Activated T-cell treated with anti-CD3 and anti-CD28 coated beads, Interleukin-2, amount 50 U/mL, for 72 hours (primary cell): ENCODE data around the gene GCKR. TPM values are rescaled to one million over a fixed set of nuclear protein-coding genes. Genes with fewer than 3 reads are reported as not detected.

Experiments
- ATAC-seq, 2 donors: fragments of 150-1000 bp; cut with Tn5 transposase; replicated peaks in 1 of 2; 2 replicates each; pipeline ENCODE4 v1.10.0; 2021; ENCODE audit warnings: moderate library complexity in 2 of 2, mild to moderate bottlenecking in 1 of 2
- DNase-seq, 2 donors: peaks; one replicate each; pipeline ENCODE4 v3.0.0; 2021 to 2022; ENCODE audit warnings: mixed read lengths in 1 of 2
- H3K27ac Mint-ChIP-seq: one replicate; pipeline ENCODE4 v1.8.0; 2022; ENCODE audit warnings: mild to moderate bottlenecking, moderate library complexity, mixed read lengths
- H3K27me3 Mint-ChIP-seq: one replicate; pipeline ENCODE4 v1.8.0; 2022; ENCODE audit warnings: low read depth, mixed read lengths
- H3K36me3 Mint-ChIP-seq, 2 donors: one replicate each; pipeline ENCODE4 v1.8.0; 2022; ENCODE audit warnings: mixed read lengths in 2 of 2, mild to moderate bottlenecking in 1 of 2; ENCODE audit not compliant: insufficient read depth in 2 of 2
- H3K4me1 Mint-ChIP-seq: one replicate; pipeline ENCODE4 v1.8.0; 2022; ENCODE audit warnings: low read depth, mixed read lengths
- H3K4me3 Mint-ChIP-seq, 2 donors: one replicate each; pipeline ENCODE4 v1.8.0; 2022; ENCODE audit warnings: mild to moderate bottlenecking in 2 of 2, mixed read lengths in 2 of 2, moderate library complexity in 2 of 2
- H3K9me3 Mint-ChIP-seq, 2 donors: one replicate each; pipeline ENCODE4 v1.8.0; 2022; ENCODE audit warnings: mixed read lengths in 2 of 2
- total RNA-seq, 2 donors: library from RNA; stranded (reverse); gene quantifications; one replicate each; pipeline ENCODE4 v1.2.3, GENCODE V29; 2022

The GCKR gene
- total RNA-seq: not detected

- peaks cover 48% of the 10 kb centered on the region for H3K27me3 Mint-ChIP-seq
- no peak within 1 kb of the TSS for H3K27ac Mint-ChIP-seq
- peaks cover 1% of the 10 kb centered on the region in 2 donors for H3K36me3 Mint-ChIP-seq
- H3K4me3 Mint-ChIP-seq: peak within 1 kb of the TSS; percentile 86 to 89
- H3K9me3 Mint-ChIP-seq: no peaks in the 10 kb centered on the region
- no peak for DNase-seq
- no peak for ATAC-seq
- H3K4me1 Mint-ChIP-seq: peaks cover 8% of the 10 kb centered on the region
These were observed at the start of gene GCKR for GRCh38 chr2:27496357-27497287. GCKR (plus strand) TSS chr2:27496839; CDS start chr2:27496905, 66 bp downstream.

GRCh38 chr2:27448381-27448780 lies 48.3 kb upstream of the GCKR start:
- Mint-ChIP-seq H3K36me3 (no peaks in the 10 kb centered on the region), H3K27ac (peak overlapping the region; percentile 12), H3K27me3 (no peaks in the 10 kb centered on the region), H3K4me3 (no peak overlapping the region), H3K9me3 (no peaks in the 10 kb centered on the region), H3K4me1 (peaks cover 15% of the 10 kb centered on the region)
- DNase-seq (no peak), ATAC-seq (no peak)

GRCh38 chr2:27451095-27451494 lies 45.5 kb upstream of the GCKR start:
- ATAC-seq (peak; percentile 83 to 93), DNase-seq (no peak)
- Mint-ChIP-seq H3K4me3 (no peak overlapping the region), H3K27me3 (no peaks in the 10 kb centered on the region), H3K36me3 (no peaks in the 10 kb centered on the region), H3K27ac (no peak overlapping the region), H3K4me1 (peaks cover 9% of the 10 kb centered on the region), H3K9me3 (no peaks in the 10 kb centered on the region)

GRCh38 chr2:27453968-27454367 lies 42.7 kb upstream of the GCKR start:
- DNase-seq: no peak
- no peaks in the 10 kb centered on the region for H3K36me3 Mint-ChIP-seq
- no peak for ATAC-seq
- H3K4me1 Mint-ChIP-seq: peaks cover 8% of the 10 kb centered on the region
- H3K27ac Mint-ChIP-seq: peak overlapping the region; percentile 11
- no peaks in the 10 kb centered on the region for H3K9me3 Mint-ChIP-seq
- no peak overlapping the region for H3K4me3 Mint-ChIP-seq
- no peaks in the 10 kb centered on the region for H3K27me3 Mint-ChIP-seq

- no peaks in the 10 kb centered on the region for H3K27me3 Mint-ChIP-seq
- no peak for ATAC-seq
- no peaks in the 10 kb centered on the region for H3K4me1 Mint-ChIP-seq
- H3K9me3 Mint-ChIP-seq: no peaks in the 10 kb centered on the region
- no peak overlapping the region for H3K4me3 Mint-ChIP-seq
- no peak for DNase-seq
- H3K27ac Mint-ChIP-seq: no peak overlapping the region
- H3K36me3 Mint-ChIP-seq: no peaks in the 10 kb centered on the region
These were observed 35.5 kb upstream of the GCKR start for GRCh38 chr2:27461118-27461517.

- ATAC-seq (no peak), DNase-seq (no peak)
- no peaks in the 10 kb centered on the region for H3K36me3 Mint-ChIP-seq
- H3K27ac Mint-ChIP-seq: no peak overlapping the region
- H3K4me1 Mint-ChIP-seq: no peaks in the 10 kb centered on the region
- H3K27me3 Mint-ChIP-seq: no peaks in the 10 kb centered on the region
- no peaks in the 10 kb centered on the region for H3K9me3 Mint-ChIP-seq
- H3K4me3 Mint-ChIP-seq: no peak overlapping the region
These were observed 32.2 kb upstream of the GCKR start for GRCh38 chr2:27464443-27464842.

GRCh38 chr2:27471961-27472360 lies 24.7 kb upstream of the GCKR start:
- H3K36me3 Mint-ChIP-seq: no peaks in the 10 kb centered on the region
- no peak overlapping the region for H3K27ac Mint-ChIP-seq
- no peak overlapping the region for H3K4me3 Mint-ChIP-seq
- no peak for DNase-seq
- no peaks in the 10 kb centered on the region for H3K9me3 Mint-ChIP-seq
- no peaks in the 10 kb centered on the region for H3K27me3 Mint-ChIP-seq
- ATAC-seq: no peak
- H3K4me1 Mint-ChIP-seq: no peaks in the 10 kb centered on the region

GRCh38 chr2:27485496-27485895 lies 11.1 kb upstream of the GCKR start:
- H3K9me3 Mint-ChIP-seq: no peaks in the 10 kb centered on the region

GRCh38 chr2:27489118-27489497 lies 7.5 kb upstream of the GCKR start:
- ATAC-seq: no peak
- Mint-ChIP-seq H3K36me3 (no peaks in the 10 kb centered on the region), H3K27me3 (peaks cover 10% of the 10 kb centered on the region), H3K4me3 (peak overlapping the region; percentile 89 to 94), H3K27ac (peak overlapping the region; percentile 81), H3K4me1 (peaks cover 31% of the 10 kb centered on the region), H3K9me3 (no peaks in the 10 kb centered on the region)
- DNase-seq: no peak

More at GRCh38 chr2:27485496-27485895, 11.1 kb upstream of the GCKR start:
- H3K4me3 Mint-ChIP-seq: no peak overlapping the region
- no peak for ATAC-seq
- H3K4me1 Mint-ChIP-seq: peaks cover 21% of the 10 kb centered on the region
- H3K36me3 Mint-ChIP-seq: no peaks in the 10 kb centered on the region
- H3K27me3 Mint-ChIP-seq: no peaks in the 10 kb centered on the region
- no peak overlapping the region for H3K27ac Mint-ChIP-seq
- no peak for DNase-seq

GRCh38 chr2:27489498-27490397 lies 6.9 kb upstream of the GCKR start, which contains the start of gene IFT172:
IFT172 (minus strand) TSS chr2:27489743; CDS start chr2:27489653, 90 bp downstream.
- H3K9me3 Mint-ChIP-seq: no peaks in the 10 kb centered on the region
- H3K36me3 Mint-ChIP-seq: no peaks in the 10 kb centered on the region
- H3K4me3 Mint-ChIP-seq: peak within 1 kb of the TSS; percentile 89 to 94
- DNase-seq: peak; percentile 99 to 100
- peak within 1 kb of the TSS; percentile 81 for H3K27ac Mint-ChIP-seq
- peaks cover 14% of the 10 kb centered on the region for H3K27me3 Mint-ChIP-seq
- ATAC-seq: peak; percentile 93 to 94
- H3K4me1 Mint-ChIP-seq: peaks cover 31% of the 10 kb centered on the region

GRCh38 chr2:27492557-27492956 lies 4.1 kb upstream of the GCKR start:
- no peak for DNase-seq
- Mint-ChIP-seq H3K27ac (no peak overlapping the region), H3K36me3 (peaks cover 1% of the 10 kb centered on the region in 2 donors), H3K4me3 (no peak overlapping the region), H3K4me1 (peaks cover 39% of the 10 kb centered on the region), H3K9me3 (no peaks in the 10 kb centered on the region), H3K27me3 (peaks cover 39% of the 10 kb centered on the region)
- ATAC-seq: no peak

GRCh38 chr2:27493948-27494283 lies 2.7 kb upstream of the GCKR start:
- Mint-ChIP-seq H3K27me3 (peaks cover 42% of the 10 kb centered on the region), H3K4me3 (peak overlapping the region; percentile 62 to 70), H3K9me3 (no peaks in the 10 kb centered on the region), H3K4me1 (peaks cover 34% of the 10 kb centered on the region), H3K27ac (no peak overlapping the region), H3K36me3 (peaks cover 1% of the 10 kb centered on the region in 2 donors)
- DNase-seq (no peak), ATAC-seq (no peak)
